Ammon's horn (tissue), 1 donor: ENCODE results near the gene ZSCAN5A.
"Not testable (repeated sequence)": the region's sequence is repeated elsewhere in the genome, so short reads cannot be mapped to it uniquely, and the experiment has no call there.

Experiments
- DNase-seq: peaks from one replicate; pipeline ENCODE4 v3.0.0-alpha.2; 2016; ENCODE audit warnings: low spot score

Gene ZSCAN5A, protein sequence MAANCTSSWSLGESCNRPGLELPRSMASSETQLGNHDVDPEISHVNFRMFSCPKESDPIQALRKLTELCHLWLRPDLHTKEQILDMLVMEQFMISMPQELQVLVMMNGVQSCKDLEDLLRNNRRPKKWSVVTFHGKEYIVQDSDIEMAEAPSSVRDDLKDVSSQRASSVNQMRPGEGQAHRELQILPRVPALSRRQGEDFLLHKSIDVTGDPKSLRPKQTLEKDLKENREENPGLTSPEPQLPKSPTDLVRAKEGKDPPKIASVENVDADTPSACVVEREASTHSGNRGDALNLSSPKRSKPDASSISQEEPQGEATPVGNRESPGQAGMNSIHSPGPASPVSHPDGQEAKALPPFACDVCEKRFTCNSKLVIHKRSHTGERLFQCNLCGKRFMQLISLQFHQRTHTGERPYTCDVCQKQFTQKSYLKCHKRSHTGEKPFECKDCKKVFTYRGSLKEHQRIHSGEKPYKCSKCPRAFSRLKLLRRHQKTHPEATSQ

GRCh38 chr19:56314381-56315076, at the start of gene ZSCAN5A:
ZSCAN5A (minus strand) TSS chr19:56314839; CDS start chr19:56225046, 89,793 bp downstream.
- peak; percentile 98 for DNase-seq

- no peak for DNase-seq
Measured at GRCh38 chr19:56360841-56361240, 46.2 kb upstream of the ZSCAN5A start.

GRCh38 chr19:56356944-56357343, 42.3 kb upstream of the ZSCAN5A start:
- no peak for DNase-seq

- no peak for DNase-seq
Measured at GRCh38 chr19:56355517-56355916, 40.9 kb upstream of the ZSCAN5A start.

DNA sequence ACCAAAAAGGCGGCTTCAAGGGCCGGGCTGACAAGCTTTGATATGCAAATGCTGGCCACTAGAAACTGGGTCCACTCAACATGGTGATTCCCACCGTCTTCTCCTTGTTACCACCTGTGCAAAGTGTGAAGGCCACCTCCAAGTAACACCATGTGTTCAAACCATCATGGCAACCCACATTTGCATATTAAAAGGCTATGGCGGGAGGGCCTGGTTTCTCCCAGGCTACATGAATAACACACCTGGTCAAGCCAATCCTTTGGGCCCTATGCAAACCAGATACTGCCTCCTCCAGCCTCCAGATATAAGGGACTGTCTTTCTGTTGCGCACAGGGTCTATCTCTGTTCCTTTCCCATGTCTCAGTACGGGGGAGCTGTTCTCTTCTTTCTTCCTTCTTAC, 36.6 kb upstream of the ZSCAN5A start:
- DNase-seq, result no peak

GRCh38 chr19:56350416-56351045, 35.9 kb upstream of the ZSCAN5A start:
- DNase-seq, result peak; percentile 3

GRCh38 chr19:56348289-56348877, 33.7 kb upstream of the ZSCAN5A start:
- DNase-seq, result no peak

GRCh38 chr19:56347163-56347778, 32.6 kb upstream of the ZSCAN5A start:
- DNase-seq, result no peak

DNA sequence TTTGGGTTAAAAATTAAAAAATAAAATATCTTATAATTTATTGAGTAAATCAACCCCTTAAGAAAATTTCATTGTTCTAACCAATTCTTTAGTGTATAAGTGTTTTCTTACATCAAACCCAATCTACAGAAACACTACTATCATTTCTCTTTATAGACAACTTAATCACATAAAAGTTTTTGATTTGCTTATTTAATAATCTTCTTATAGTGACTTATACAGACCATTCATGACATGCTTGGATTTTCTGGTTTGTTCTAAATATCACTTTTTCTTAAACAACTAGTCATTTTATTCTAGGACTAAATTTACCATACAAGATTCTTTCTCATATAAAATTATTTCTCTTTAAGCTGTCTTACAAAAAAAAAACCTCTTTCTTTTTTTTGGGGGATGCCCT, 27.3 kb upstream of the ZSCAN5A start:
- DNase-seq, result no peak

GRCh38 chr19:56339031-56339430, 24.4 kb upstream of the ZSCAN5A start:
- DNase-seq, result not testable (repeated sequence)

DNA sequence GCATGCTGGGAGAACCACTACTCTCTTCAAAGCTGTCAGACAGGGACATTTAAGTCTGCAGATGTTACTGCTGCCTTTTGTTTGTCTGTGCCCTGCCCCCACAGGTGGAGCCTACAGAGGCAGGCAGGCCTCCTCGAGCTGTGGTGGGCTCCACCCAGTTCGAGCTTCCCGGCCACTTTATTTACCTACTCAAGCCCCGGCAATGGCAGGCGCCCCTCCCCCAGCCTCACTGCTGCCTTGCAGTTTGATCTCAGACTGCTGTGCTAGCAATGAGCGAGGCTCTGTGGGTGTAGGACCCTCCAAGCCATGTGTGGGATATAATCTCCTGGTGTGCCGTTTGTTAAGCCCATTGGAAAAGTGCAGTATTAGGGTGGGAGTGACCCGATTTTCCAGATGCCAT, 22.4 kb upstream of the ZSCAN5A start:
- DNase-seq, result not testable (repeated sequence)

GRCh38 chr19:56335371-56335770, 20.7 kb upstream of the ZSCAN5A start:
- not testable (repeated sequence) for DNase-seq

DNA sequence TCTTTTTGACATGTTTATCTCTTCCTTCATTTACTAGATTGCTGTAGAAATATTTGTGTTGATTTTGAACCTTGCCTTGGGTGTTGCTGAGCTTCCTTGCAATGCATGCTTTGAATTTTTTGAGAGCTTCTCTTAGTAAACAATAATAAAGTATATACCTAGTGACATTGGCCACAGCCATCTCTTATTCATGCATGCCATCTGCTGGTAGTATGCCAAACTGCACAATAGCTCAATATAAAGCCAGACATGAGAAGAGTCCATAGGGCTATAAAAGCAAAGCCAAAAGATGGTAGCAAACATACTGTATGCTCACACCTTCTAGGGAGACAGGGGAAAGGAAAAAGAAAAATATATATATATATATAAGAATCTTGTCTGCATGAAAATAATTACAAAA, 18.9 kb upstream of the ZSCAN5A start:
- peak; percentile 24 for DNase-seq

- no peak for DNase-seq
Measured at GRCh38 chr19:56332695-56333094, 18.1 kb upstream of the ZSCAN5A start.

DNA sequence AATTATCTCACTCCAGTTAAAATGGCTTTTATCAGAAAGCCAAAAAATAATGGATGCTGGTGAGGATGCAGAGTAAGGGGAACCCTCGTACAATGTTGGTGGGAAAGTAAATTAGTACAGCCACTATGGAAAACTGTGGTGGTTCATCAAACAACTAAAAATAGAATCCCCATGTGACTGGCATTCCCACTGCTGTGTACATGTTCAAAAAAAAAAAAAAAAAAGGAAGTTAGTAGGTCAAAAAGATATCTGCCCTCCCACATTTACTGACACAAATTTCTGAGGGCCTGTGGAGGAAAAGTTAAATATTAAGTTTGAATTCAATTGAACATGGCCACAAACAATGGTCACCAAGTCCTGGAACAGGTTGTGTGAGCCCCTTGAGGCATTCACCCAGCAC, 9.8 kb upstream of the ZSCAN5A start:
- DNase-seq, result no peak

DNA sequence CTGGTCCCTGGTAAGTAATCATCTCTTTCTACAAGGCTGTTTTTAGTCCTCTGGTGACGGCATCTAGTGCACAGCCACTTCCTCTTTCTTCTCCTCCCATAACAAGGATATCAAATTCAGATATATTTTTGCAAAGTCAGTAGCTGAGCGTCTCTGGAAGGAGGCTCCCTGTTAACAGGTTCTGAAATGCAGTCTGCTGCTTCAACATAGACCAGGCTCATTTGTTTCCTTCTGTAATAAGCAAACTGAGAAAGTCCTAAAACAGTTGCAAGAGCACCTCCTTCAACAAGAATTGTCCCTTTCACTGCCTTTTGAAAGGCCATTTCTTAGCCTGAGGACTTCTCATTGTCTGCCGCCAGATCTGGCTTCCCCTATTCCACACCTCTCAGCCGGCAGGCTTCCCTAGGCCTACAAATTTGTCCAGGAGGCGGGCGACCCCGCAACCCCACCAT, 7.4 kb upstream of the ZSCAN5A start:
- no peak for DNase-seq

GRCh38 chr19:56321254-56321988, 6.8 kb upstream of the ZSCAN5A start:
- no peak for DNase-seq

- no peak for DNase-seq
Measured at GRCh38 chr19:56319991-56320390, 5.4 kb upstream of the ZSCAN5A start.

GRCh38 chr19:56317749-56318148, 3.1 kb upstream of the ZSCAN5A start:
- DNase-seq, result no peak

GRCh38 chr19:56316728-56317127, 2.1 kb upstream of the ZSCAN5A start:
- DNase-seq, result no peak
